ENCODE data around the gene PLXNC1. TPM values are rescaled to one million over a fixed set of nuclear protein-coding genes. Genes with fewer than 3 reads are reported as not detected.
A peak's percentile ranks its signal among the peaks of the same experiment; 100 is the strongest.

Gene PLXNC1
- total and polyA plus RNA-seq, 4 donors = 27.6 to 58.2 (median 42.1) TPM

GRCh38 chr12:94175763-94176668 is 27.6 kb downstream of the PLXNC1 start:
- peaks cover 3% of the 10 kb centered on the region for H3K9me3 ChIP-seq (ENCODE audit: control insufficient read depth, insufficient read depth, low read length)
- 83% methylated on average over 8 of the region's 10 CpGs for WGBS (ENCODE audit: insufficient coverage)
- DNase-seq (ENCODE audit: low read depth in 4 of 6, low spot score in 6 of 6) = no peak

DNA sequence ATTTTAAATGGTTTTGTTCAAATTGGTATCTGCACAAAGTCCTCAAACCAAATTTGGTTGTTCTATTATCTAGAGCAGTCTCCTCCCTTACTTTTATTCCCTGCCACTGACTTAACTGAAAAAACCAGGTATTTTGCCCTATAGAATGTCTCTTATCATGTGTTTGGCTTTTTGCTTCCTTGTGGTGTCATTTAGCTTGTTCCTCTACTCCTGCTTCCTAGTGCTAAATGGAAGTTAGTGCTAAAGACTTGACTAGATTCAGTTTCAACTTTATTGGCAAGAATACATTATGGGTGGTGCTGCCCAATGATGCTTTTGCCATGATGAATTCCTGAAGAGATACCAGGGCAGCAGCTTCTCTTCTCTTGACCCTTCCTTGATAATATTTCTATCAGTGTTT is 29.7 kb downstream of the PLXNC1 start:
- H3K9me3 ChIP-seq (ENCODE audit: control insufficient read depth, insufficient read depth, low read length) = peaks cover 3% of the 10 kb centered on the region
- no peak for DNase-seq (ENCODE audit: low read depth in 4 of 6, low spot score in 6 of 6)
- H3K27me3 ChIP-seq (ENCODE audit: control insufficient read depth, insufficient read depth, low read length) = no peaks in the 10 kb centered on the region
- no peak overlapping the region for H3K27ac ChIP-seq (ENCODE audit: low read depth, low read length)
- no peaks in the 10 kb centered on the region for H3K4me1 ChIP-seq (ENCODE audit: control insufficient read depth, insufficient read depth, low read length)
- H3K36me3 ChIP-seq (ENCODE audit: control insufficient read depth, insufficient read depth, low read length) = peaks cover 4% of the 10 kb centered on the region
- no peak overlapping the region for H3K4me3 ChIP-seq (ENCODE audit: low read depth, low read length)

More at GRCh38 chr12:94175763-94176668, 27.6 kb downstream of the PLXNC1 start:
- Histone ChIP-seq H3K36me3 (ENCODE audit: control insufficient read depth, insufficient read depth, low read length) (peaks cover 2% of the 10 kb centered on the region), H3K27ac (ENCODE audit: low read depth, low read length) (no peak overlapping the region), H3K4me3 (ENCODE audit: low read depth, low read length) (no peak overlapping the region), H3K4me1 (ENCODE audit: control insufficient read depth, insufficient read depth, low read length) (no peaks in the 10 kb centered on the region), H3K27me3 (ENCODE audit: control insufficient read depth, insufficient read depth, low read length) (no peaks in the 10 kb centered on the region)

DNA sequence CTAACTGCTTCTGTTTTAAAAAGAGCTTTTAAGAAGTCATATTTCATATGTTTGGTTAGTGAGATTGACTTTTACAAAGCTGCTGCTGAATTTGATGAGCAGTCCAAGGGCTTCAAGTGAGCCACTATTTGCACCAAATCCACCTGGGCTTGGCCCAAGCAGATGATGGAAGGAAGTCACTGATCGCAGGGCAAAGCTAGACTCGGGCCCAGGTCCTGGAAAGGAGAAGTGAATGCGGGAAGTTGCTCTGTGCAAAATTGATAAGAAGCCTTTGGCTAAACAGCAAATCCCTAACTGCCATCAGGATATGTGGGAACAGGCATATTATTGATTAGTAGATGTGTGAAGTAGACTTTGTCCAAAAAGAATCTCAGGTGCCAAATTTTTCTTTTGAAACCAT is 30.5 kb downstream of the PLXNC1 start:
- Histone ChIP-seq H3K27ac (ENCODE audit: low read depth, low read length) (no peak overlapping the region), H3K4me1 (ENCODE audit: control insufficient read depth, insufficient read depth, low read length) (no peaks in the 10 kb centered on the region), H3K36me3 (ENCODE audit: control insufficient read depth, insufficient read depth, low read length) (peaks cover 4% of the 10 kb centered on the region), H3K4me3 (ENCODE audit: low read depth, low read length) (no peak overlapping the region), H3K27me3 (ENCODE audit: control insufficient read depth, insufficient read depth, low read length) (no peaks in the 10 kb centered on the region), H3K9me3 (ENCODE audit: control insufficient read depth, insufficient read depth, low read length) (peaks cover 3% of the 10 kb centered on the region)
- no peak for DNase-seq (ENCODE audit: low read depth in 4 of 6, low spot score in 6 of 6)
- WGBS (ENCODE audit: insufficient coverage) = 85% methylated on average over 2 of the region's 3 CpGs

- DNase-seq (ENCODE audit: low read depth in 4 of 6, low spot score in 6 of 6) = no peak
- Histone ChIP-seq H3K36me3 (ENCODE audit: control insufficient read depth, insufficient read depth, low read length) (peaks cover 4% of the 10 kb centered on the region), H3K27ac (ENCODE audit: low read depth, low read length) (no peak overlapping the region), H3K4me3 (ENCODE audit: low read depth, low read length) (no peak overlapping the region), H3K4me1 (ENCODE audit: control insufficient read depth, insufficient read depth, low read length) (no peaks in the 10 kb centered on the region), H3K9me3 (ENCODE audit: control insufficient read depth, insufficient read depth, low read length) (peaks cover 3% of the 10 kb centered on the region), H3K27me3 (ENCODE audit: control insufficient read depth, insufficient read depth, low read length) (no peaks in the 10 kb centered on the region)
- WGBS (ENCODE audit: insufficient coverage) = 100% methylated on average over 2 of the region's 3 CpGs
Measured at GRCh38 chr12:94179723-94180122, 31.3 kb downstream of the PLXNC1 start.

DNA sequence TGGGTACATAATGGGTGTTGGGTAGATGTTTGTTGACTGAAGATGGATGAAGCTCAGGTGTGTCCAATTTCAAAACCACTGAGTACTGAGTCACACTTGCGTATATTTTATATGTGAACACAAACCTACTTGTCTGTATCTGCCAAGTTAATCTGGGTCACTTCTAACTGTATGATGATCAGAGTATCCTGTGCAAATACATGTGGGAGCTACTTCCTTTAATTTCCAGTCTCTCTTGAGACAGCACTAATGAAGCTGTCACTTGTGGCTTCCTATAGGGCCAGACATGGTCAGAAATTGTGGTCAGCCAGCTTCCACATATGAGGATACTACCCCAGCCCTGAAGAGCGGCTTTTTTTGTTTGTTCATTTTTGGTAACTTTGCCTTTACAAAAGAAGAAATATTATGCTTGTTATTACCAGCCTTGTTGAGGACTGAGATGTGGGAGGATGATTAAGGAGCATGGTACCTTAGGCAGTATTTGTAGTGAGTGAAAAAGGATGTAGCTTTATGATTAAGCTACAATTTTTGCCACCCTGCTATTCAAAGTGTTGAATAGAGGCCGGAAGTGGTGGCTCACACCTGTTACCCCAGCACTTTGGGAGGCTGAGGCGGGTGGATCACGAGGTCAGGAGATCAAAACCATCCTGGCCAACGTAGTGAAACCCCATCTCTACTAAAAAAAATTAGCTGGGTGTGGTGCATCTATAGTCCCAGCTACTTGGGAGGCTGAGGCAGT is 32.4 kb downstream of the PLXNC1 start:
- WGBS (ENCODE audit: insufficient coverage) = 100% methylated on average over 1 of the region's 6 CpGs
- Histone ChIP-seq H3K27ac (ENCODE audit: low read depth, low read length) (no peak overlapping the region), H3K4me3 (ENCODE audit: low read depth, low read length) (no peak overlapping the region), H3K27me3 (ENCODE audit: control insufficient read depth, insufficient read depth, low read length) (no peaks in the 10 kb centered on the region), H3K4me1 (ENCODE audit: control insufficient read depth, insufficient read depth, low read length) (peaks cover 5% of the 10 kb centered on the region), H3K9me3 (ENCODE audit: control insufficient read depth, insufficient read depth, low read length) (peaks cover 3% of the 10 kb centered on the region), H3K36me3 (ENCODE audit: control insufficient read depth, insufficient read depth, low read length) (peaks cover 4% of the 10 kb centered on the region)
- DNase-seq (ENCODE audit: low read depth in 4 of 6, low spot score in 6 of 6) = no peak

DNA sequence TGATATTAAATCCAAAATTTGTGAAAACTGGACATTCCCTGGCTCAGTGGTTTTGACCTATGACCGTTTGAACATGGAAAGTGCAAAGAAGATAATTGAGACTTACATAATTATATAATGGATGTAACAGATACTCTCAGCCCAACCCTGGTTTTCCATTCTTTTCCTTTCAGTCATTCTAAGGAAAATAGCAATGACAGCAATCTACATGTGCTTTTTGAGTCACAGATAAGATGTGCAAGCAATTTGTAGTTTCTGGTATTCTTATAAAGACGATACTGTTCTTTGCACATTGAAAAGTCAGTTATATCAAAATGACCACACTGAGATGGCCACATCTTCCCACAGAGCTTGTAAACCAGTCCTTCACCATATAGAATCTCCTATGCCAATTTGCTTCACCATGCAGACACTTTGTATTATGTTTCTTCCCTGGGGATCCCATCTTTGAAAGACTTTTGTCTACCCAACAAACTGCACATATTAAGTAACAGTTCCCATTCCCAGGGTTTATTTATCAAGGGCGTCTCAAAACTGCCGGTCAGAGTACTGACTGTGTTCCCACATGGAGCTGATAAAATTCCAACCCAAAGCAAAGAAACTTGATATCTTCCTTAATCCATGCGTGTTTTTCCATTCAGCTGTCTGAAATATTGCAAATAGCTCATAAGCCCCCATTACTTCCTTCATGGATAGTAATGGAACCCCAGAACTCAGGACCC is 34.8 kb downstream of the PLXNC1 start:
- Histone ChIP-seq H3K4me1 (ENCODE audit: control insufficient read depth, insufficient read depth, low read length) (peaks cover 26% of the 10 kb centered on the region), H3K4me3 (ENCODE audit: low read depth, low read length) (no peak overlapping the region), H3K27me3 (ENCODE audit: control insufficient read depth, insufficient read depth, low read length) (no peaks in the 10 kb centered on the region), H3K36me3 (ENCODE audit: control insufficient read depth, insufficient read depth, low read length) (peaks cover 4% of the 10 kb centered on the region), H3K27ac (ENCODE audit: low read depth, low read length) (no peak overlapping the region), H3K9me3 (ENCODE audit: control insufficient read depth, insufficient read depth, low read length) (no peaks in the 10 kb centered on the region)
- WGBS (ENCODE audit: insufficient coverage) = 78% methylated on average over 2 of the region's 5 CpGs
- DNase-seq (ENCODE audit: low read depth in 4 of 6, low spot score in 6 of 6) = peak in 1 of 6 donors; percentile 30

DNA sequence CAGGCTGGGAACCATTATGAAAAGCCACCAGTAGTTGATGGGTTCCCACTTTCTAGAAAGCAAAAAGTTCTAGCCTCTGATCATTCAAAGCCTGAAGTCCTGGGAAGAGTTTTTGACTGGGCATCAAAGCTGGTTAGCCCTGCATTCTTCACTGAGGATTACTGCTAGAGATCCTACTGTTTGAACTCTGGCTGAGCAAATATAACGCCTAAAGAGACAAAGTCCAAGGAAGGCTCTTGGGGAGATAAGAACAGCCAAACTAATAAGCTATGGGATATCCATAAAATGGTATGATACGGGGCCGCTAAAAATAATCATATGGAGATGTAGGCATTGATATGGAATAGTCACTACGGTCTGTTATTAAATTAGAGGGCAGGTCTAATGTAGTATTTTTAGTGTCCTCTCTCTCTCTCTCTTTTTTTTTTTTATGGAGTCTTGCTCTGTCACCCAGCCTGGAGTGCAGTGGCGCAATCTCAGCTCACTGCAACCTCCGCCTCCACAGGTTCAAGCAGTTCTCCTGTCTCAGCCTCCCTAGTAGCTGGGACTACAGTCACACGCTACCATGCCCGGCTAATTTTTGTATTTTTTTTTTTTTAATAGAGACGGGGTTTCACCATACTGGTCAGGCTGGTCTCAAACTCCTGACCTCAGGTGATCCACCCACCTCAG is 35.5 kb downstream of the PLXNC1 start:
- peaks cover 4% of the 10 kb centered on the region for H3K36me3 ChIP-seq (ENCODE audit: control insufficient read depth, insufficient read depth, low read length)

GRCh38 chr12:94184995-94185719 is 36.8 kb downstream of the PLXNC1 start:
- Histone ChIP-seq H3K4me1 (ENCODE audit: control insufficient read depth, insufficient read depth, low read length) (peaks cover 32% of the 10 kb centered on the region), H3K27ac (ENCODE audit: low read depth, low read length) (no peak overlapping the region), H3K27me3 (ENCODE audit: control insufficient read depth, insufficient read depth, low read length) (no peaks in the 10 kb centered on the region), H3K9me3 (ENCODE audit: control insufficient read depth, insufficient read depth, low read length) (no peaks in the 10 kb centered on the region), H3K4me3 (ENCODE audit: low read depth, low read length) (no peak overlapping the region), H3K36me3 (ENCODE audit: control insufficient read depth, insufficient read depth, low read length) (peaks cover 4% of the 10 kb centered on the region)
- 77% methylated on average over 3 of the region's 7 CpGs for whole genome bisulfite sequencing (ENCODE audit: insufficient coverage)
- peak in 1 of 6 donors; percentile 16 for DNase-seq (ENCODE audit: low read depth in 4 of 6, low spot score in 6 of 6)

More for the DNA sequence above, 35.5 kb downstream of the PLXNC1 start:
- Histone ChIP-seq H3K27ac (ENCODE audit: low read depth, low read length) (no peak overlapping the region), H3K27me3 (ENCODE audit: control insufficient read depth, insufficient read depth, low read length) (no peaks in the 10 kb centered on the region), H3K4me1 (ENCODE audit: control insufficient read depth, insufficient read depth, low read length) (peaks cover 32% of the 10 kb centered on the region), H3K9me3 (ENCODE audit: control insufficient read depth, insufficient read depth, low read length) (no peaks in the 10 kb centered on the region), H3K4me3 (ENCODE audit: low read depth, low read length) (no peak overlapping the region)
- DNase-seq (ENCODE audit: low read depth in 4 of 6, low spot score in 6 of 6) = no peak
- 85% methylated on average over 4 of the region's 9 CpGs for WGBS (ENCODE audit: insufficient coverage)

Data from spinal cord (tissue), 10 donors.